ENCODE data around the gene EIF1. TPM values are rescaled to one million over a fixed set of nuclear protein-coding genes. Genes with fewer than 3 reads are reported as not detected.
A peak's percentile ranks its signal among the peaks of the same experiment; 100 is the strongest.

The EIF1 gene
- total RNA-seq, 1 donor from 2014 or later: 677 TPM

- H3K4me3 Mint-ChIP-seq: no peak overlapping the region
- no peak for DNase-seq (ENCODE audit: extremely low spot score, unreplicated experiment)
- no peak overlapping the region for H3K27ac Mint-ChIP-seq
- no peak for TF ChIP-seq CTCF (conservative IDR thresholded peaks at IDR 0.05)
- no peaks in the 10 kb centered on the region for H3K36me3 Mint-ChIP-seq
- peaks cover 10% of the 10 kb centered on the region for H3K4me1 Mint-ChIP-seq (ENCODE audit: unreplicated experiment)
- H3K27me3 Mint-ChIP-seq: no peaks in the 10 kb centered on the region
- H3K9me3 Mint-ChIP-seq: peaks cover under 1% of the 10 kb centered on the region
These were observed 14.0 kb downstream of the EIF1 start for GRCh38 chr17:41702712-41703111.

GRCh38 chr17:41705271-41705991, 16.7 kb downstream of the EIF1 start:
- H3K4me1 Mint-ChIP-seq (ENCODE audit: unreplicated experiment): peaks cover 10% of the 10 kb centered on the region
- no peak for TF ChIP-seq CTCF (conservative IDR thresholded peaks at IDR 0.05)
- H3K27me3 Mint-ChIP-seq: peaks cover 3% of the 10 kb centered on the region
- H3K36me3 Mint-ChIP-seq: no peaks in the 10 kb centered on the region
- no peak for DNase-seq (ENCODE audit: extremely low spot score, unreplicated experiment)
- peak overlapping the region; percentile 46 for H3K4me3 Mint-ChIP-seq
- H3K27ac Mint-ChIP-seq: peak overlapping the region; percentile 73
- peaks cover 5% of the 10 kb centered on the region for H3K9me3 Mint-ChIP-seq

- peaks cover 3% of the 10 kb centered on the region for H3K27me3 Mint-ChIP-seq
- no peak overlapping the region for H3K27ac Mint-ChIP-seq
- no peak for DNase-seq (ENCODE audit: extremely low spot score, unreplicated experiment)
These were observed 19.4 kb downstream of the EIF1 start for GRCh38 chr17:41707803-41708669.

GRCh38 chr17:41710472-41711090, 21.9 kb downstream of the EIF1 start:
- peaks cover 3% of the 10 kb centered on the region for H3K27me3 Mint-ChIP-seq
- peaks cover 5% of the 10 kb centered on the region for H3K9me3 Mint-ChIP-seq
- peaks cover 8% of the 10 kb centered on the region for H3K4me1 Mint-ChIP-seq (ENCODE audit: unreplicated experiment)
- peak overlapping the region; percentile 56 for H3K27ac Mint-ChIP-seq
- TF ChIP-seq CTCF (conservative IDR thresholded peaks at IDR 0.05): no peak
- DNase-seq (ENCODE audit: extremely low spot score, unreplicated experiment): no peak
- no peak overlapping the region for H3K4me3 Mint-ChIP-seq
- H3K36me3 Mint-ChIP-seq: no peaks in the 10 kb centered on the region

More at GRCh38 chr17:41707803-41708669, 19.4 kb downstream of the EIF1 start:
- H3K4me1 Mint-ChIP-seq (ENCODE audit: unreplicated experiment): peaks cover 16% of the 10 kb centered on the region
- peaks cover 5% of the 10 kb centered on the region for H3K9me3 Mint-ChIP-seq
- TF ChIP-seq CTCF (conservative IDR thresholded peaks at IDR 0.05): no peak
- H3K4me3 Mint-ChIP-seq: no peak overlapping the region
- H3K36me3 Mint-ChIP-seq: no peaks in the 10 kb centered on the region

GRCh38 chr17:41711669-41712400, 23.1 kb downstream of the EIF1 start, which contains the start of gene GAST:
GAST (plus strand) TSS chr17:41712331; CDS start chr17:41715437, 3,106 bp downstream.
- Mint-ChIP-seq H3K9me3 (peaks cover 5% of the 10 kb centered on the region), H3K4me1 (ENCODE audit: unreplicated experiment) (peaks cover 6% of the 10 kb centered on the region), H3K27me3 (peaks cover 6% of the 10 kb centered on the region), H3K4me3 (no peak within 1 kb of the TSS), H3K36me3 (no peaks in the 10 kb centered on the region), H3K27ac (no peak within 1 kb of the TSS)
- DNase-seq (ENCODE audit: extremely low spot score, unreplicated experiment): no peak
- TF ChIP-seq CTCF (conservative IDR thresholded peaks at IDR 0.05): no peak
